H9 (cell line): ENCODE data around the gene CLK4. TPM values are rescaled to one million over a fixed set of nuclear protein-coding genes. Genes with fewer than 3 reads are reported as not detected.

Source experiments
- DNase-seq: peaks from one replicate; pipeline ENCODE4 v3.0.0-alpha.2; 2017
- H2AFZ ChIP-seq: one replicate; pipeline ENCODE4 v1.6.1; 2013; ENCODE audit warnings: mild to moderate bottlenecking, low read length, control low read depth, moderate library complexity
- H2AK5ac ChIP-seq: 2 replicates; pipeline ENCODE4 v1.6.1; 2013; ENCODE audit warnings: low read length, control low read depth, mixed read lengths; ENCODE audit not compliant: insufficient read length
- H2BK120ac ChIP-seq: one replicate; pipeline ENCODE4 v1.6.1; 2013; ENCODE audit warnings: low read depth, mild to moderate bottlenecking, low read length, control low read depth, inconsistent platforms; ENCODE audit not compliant: poor library complexity, severe bottlenecking
- H2BK12ac ChIP-seq: 2 replicates; pipeline ENCODE4 v1.6.1; 2013; ENCODE audit warnings: low read length, control low read depth, mixed read lengths, low read depth; ENCODE audit not compliant: insufficient read length
- H2BK15ac ChIP-seq: 2 replicates; pipeline ENCODE4 v1.6.1; 2013; ENCODE audit warnings: low read depth, low read length, control low read depth
- H2BK20ac ChIP-seq: one replicate; pipeline ENCODE4 v1.6.1; 2013; ENCODE audit warnings: low read depth, mild to moderate bottlenecking, low read length, control low read depth, inconsistent platforms; ENCODE audit not compliant: poor library complexity, severe bottlenecking
- H2BK5ac ChIP-seq: 2 replicates; pipeline ENCODE4 v1.6.1; 2013; ENCODE audit warnings: low read length, control low read depth, mixed read lengths; ENCODE audit not compliant: insufficient read length
- H3K14ac ChIP-seq: 2 replicates; pipeline ENCODE4 v1.6.1; 2013; ENCODE audit warnings: low read length, control low read depth; ENCODE audit not compliant: insufficient read depth
- H3K18ac ChIP-seq: 2 replicates; pipeline ENCODE4 v1.6.1; 2013; ENCODE audit warnings: low read depth, mild to moderate bottlenecking, mixed read lengths, low read length, control low read depth; ENCODE audit not compliant: insufficient read length
- H3K23ac ChIP-seq: 2 replicates; pipeline ENCODE4 v1.6.1; 2013; ENCODE audit warnings: low read length, control low read depth, mixed read lengths, low read depth; ENCODE audit not compliant: insufficient read length
- H3K23me2 ChIP-seq: 2 replicates; pipeline ENCODE4 v1.6.1; 2013; ENCODE audit warnings: low read depth, mild to moderate bottlenecking, mixed read lengths, low read length, control low read depth; ENCODE audit not compliant: insufficient read length, poor library complexity, severe bottlenecking
- H3K27ac ChIP-seq: 2 replicates; pipeline ENCODE4 v1.5.1; 2013; ENCODE audit warnings: low read length, control low read depth, mixed read lengths, low read depth; ENCODE audit not compliant: insufficient read length
- H3K27me3 ChIP-seq: 2 replicates; pipeline ENCODE4 v1.6.1; 2013; ENCODE audit warnings: low read length, control low read depth, inconsistent platforms; ENCODE audit not compliant: insufficient read depth
- H3K4ac ChIP-seq: 2 replicates; pipeline ENCODE4 v1.6.1; 2013; ENCODE audit warnings: low read depth, mild to moderate bottlenecking, control low read depth, inconsistent platforms, low read length, moderate library complexity
- H3K4me1 ChIP-seq: 2 replicates; pipeline ENCODE4 v1.6.1; 2013; ENCODE audit warnings: low read length, control low read depth, inconsistent platforms; ENCODE audit not compliant: insufficient read depth
- H3K4me2 ChIP-seq: 2 replicates; pipeline ENCODE4 v1.6.1; 2013; ENCODE audit warnings: low read length, control low read depth, mixed read lengths; ENCODE audit not compliant: insufficient read length, insufficient read depth
- H3K56ac ChIP-seq: 2 replicates; pipeline ENCODE4 v1.6.1; 2013; ENCODE audit warnings: low read depth, mild to moderate bottlenecking, mixed read lengths, low read length, control low read depth; ENCODE audit not compliant: insufficient read length
- H3K79me1 ChIP-seq: 2 replicates; pipeline ENCODE4 v1.6.1; 2013; ENCODE audit warnings: low read depth, mild to moderate bottlenecking, moderate library complexity, low read length, control low read depth, inconsistent platforms; ENCODE audit not compliant: insufficient read depth, poor library complexity, severe bottlenecking
- H3K79me2 ChIP-seq: 2 replicates; pipeline ENCODE4 v1.6.1; 2013; ENCODE audit warnings: low read length, control low read depth, inconsistent platforms; ENCODE audit not compliant: insufficient read depth
- H3K9ac ChIP-seq: 2 replicates; pipeline ENCODE4 v1.6.1; 2013; ENCODE audit warnings: low read length, control low read depth, mixed read lengths; ENCODE audit not compliant: insufficient read length; ENCODE audit errors: extremely low read depth
- H3K9me3 ChIP-seq: one replicate; pipeline ENCODE4 v1.6.1; 2013; ENCODE audit warnings: low read depth, low read length, inconsistent platforms; ENCODE audit not compliant: control insufficient read depth
- H3T11ph ChIP-seq: one replicate; pipeline ENCODE4 v1.6.1; 2013; ENCODE audit warnings: mild to moderate bottlenecking, low read length, control low read depth, inconsistent platforms
- H4K20me1 ChIP-seq: one replicate; pipeline ENCODE4 v1.6.1; 2013; ENCODE audit not compliant: control insufficient read depth, insufficient read length, insufficient read depth
- H4K5ac ChIP-seq: 2 replicates; pipeline ENCODE4 v1.6.1; 2013; ENCODE audit warnings: low read depth, mild to moderate bottlenecking, mixed read lengths, low read length, control low read depth; ENCODE audit not compliant: insufficient read length
- H4K8ac ChIP-seq: replicated peaks from 2 replicates; pipeline ENCODE4 v1.6.1; 2013; ENCODE audit warnings: low read length, control low read depth, mixed read lengths, low read depth; ENCODE audit not compliant: insufficient read length
- H4K91ac ChIP-seq: 2 replicates; pipeline ENCODE4 v1.6.1; 2013; ENCODE audit warnings: low read depth, mild to moderate bottlenecking, moderate library complexity, mixed read lengths, low read length, control low read depth; ENCODE audit not compliant: insufficient read length
- H3K27ac Mint-ChIP-seq, 3 experiments: 2 replicates in 2 of 3; 3 replicates in 1 of 3; pipeline ENCODE4 v1.8.0; 2020 to 2021; ENCODE audit warnings: mixed read lengths in 3 of 3, mild to moderate bottlenecking in 1 of 3, moderate library complexity in 1 of 3
- H3K27me3 Mint-ChIP-seq: 2 replicates; pipeline ENCODE4 v1.8.0; 2021; ENCODE audit warnings: low read depth, mild to moderate bottlenecking, moderate library complexity, mixed read lengths
- H3K36me3 Mint-ChIP-seq, 3 experiments: 2 replicates in 2 of 3; 3 replicates in 1 of 3; pipeline ENCODE4 v1.8.0; 2020 to 2021; ENCODE audit warnings: low read depth in 3 of 3, mixed read lengths in 3 of 3; ENCODE audit not compliant: insufficient read depth in 1 of 3
- H3K4me1 Mint-ChIP-seq, 2 experiments: 2 replicates each; pipeline ENCODE4 v1.8.0; 2020; ENCODE audit warnings: mixed read lengths in 2 of 2
- H3K4me3 Mint-ChIP-seq, 2 experiments: 2 replicates in 1 of 2; 3 replicates in 1 of 2; pipeline ENCODE4 v1.8.0; 2020 to 2021; ENCODE audit warnings: mild to moderate bottlenecking in 2 of 2, mixed read lengths in 2 of 2, moderate library complexity in 1 of 2
- H3K9me3 Mint-ChIP-seq, 2 experiments: 2 replicates in 1 of 2; 3 replicates in 1 of 2; pipeline ENCODE4 v1.8.0; 2020; ENCODE audit warnings: mild to moderate bottlenecking in 2 of 2, mixed read lengths in 2 of 2, moderate library complexity in 1 of 2
- WGBS: extraction: QIAGEN DNeasy Blood & Tissue Kit; methylation state at CpG from one replicate; pipeline ENCODE4 v1.1.7; 2013; ENCODE audit warnings: missing lambda C conversion rate, low lambda C conversion rate, mixed read lengths; ENCODE audit not compliant: insufficient read length; ENCODE audit errors: extremely low coverage; 5-methylcytosine and 5-hydroxymethylcytosine counted together
- total RNA-seq: library from RNA; stranded (reverse); gene quantifications from 2 replicates; pipeline ENCODE4 v1.2.1, GENCODE V29; 2021
- TF ChIP-seq, protein P1 (sequence below): fragments of 200-600 bp; sonication (generic); conservative IDR thresholded peaks from 3 replicates; pipeline ENCODE4 v1.8.0; 2021; ENCODE audit warnings: antibody characterized with exemption, mild to moderate bottlenecking

The CLK4 gene
- total RNA-seq, 1 experiment from 2014 or later, result 12.5 TPM

DNA sequence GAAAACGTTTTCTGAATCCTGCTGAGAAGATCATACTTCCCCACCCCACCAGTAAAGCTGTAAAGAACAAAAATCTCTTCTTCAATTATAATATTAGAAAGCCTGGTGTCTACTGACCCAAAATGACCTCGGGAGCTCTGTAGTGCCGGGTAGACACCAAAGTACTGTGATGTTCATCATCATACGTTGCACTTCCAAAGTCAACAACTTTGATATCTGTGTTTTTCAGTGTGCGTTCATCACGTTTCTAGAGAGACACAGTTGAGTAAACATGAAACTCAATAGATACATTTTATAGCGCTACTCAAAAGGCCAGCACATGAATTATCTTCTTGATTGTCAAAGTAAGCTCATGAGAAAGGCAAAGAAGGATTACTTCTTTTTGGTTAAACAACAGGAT lies 14.6 kb downstream of the CLK4 start:
- no peak overlapping the region for H2AFZ ChIP-seq
- Mint-ChIP-seq H3K4me3 (no peak overlapping the region), H3K4me1 (no peaks in the 10 kb centered on the region), H3K36me3 (peaks cover 42 to 72% (median 68%) of the 10 kb centered on the region in 3 experiments), H3K9me3 (no peaks in the 10 kb centered on the region), H3K27me3 (no peaks in the 10 kb centered on the region), H3K27ac (no peak overlapping the region)
- no peak overlapping the region for H3K14ac ChIP-seq
- H3K56ac ChIP-seq, result no peak overlapping the region
- no peaks in the 10 kb centered on the region for H3K27me3 ChIP-seq
- H4K20me1 ChIP-seq, result no peaks in the 10 kb centered on the region
- WGBS, result no CpG with 5 or more reads among the region's 7 CpGs
- H2AK5ac ChIP-seq, result no peak overlapping the region
- TF ChIP-seq, protein P1, sequence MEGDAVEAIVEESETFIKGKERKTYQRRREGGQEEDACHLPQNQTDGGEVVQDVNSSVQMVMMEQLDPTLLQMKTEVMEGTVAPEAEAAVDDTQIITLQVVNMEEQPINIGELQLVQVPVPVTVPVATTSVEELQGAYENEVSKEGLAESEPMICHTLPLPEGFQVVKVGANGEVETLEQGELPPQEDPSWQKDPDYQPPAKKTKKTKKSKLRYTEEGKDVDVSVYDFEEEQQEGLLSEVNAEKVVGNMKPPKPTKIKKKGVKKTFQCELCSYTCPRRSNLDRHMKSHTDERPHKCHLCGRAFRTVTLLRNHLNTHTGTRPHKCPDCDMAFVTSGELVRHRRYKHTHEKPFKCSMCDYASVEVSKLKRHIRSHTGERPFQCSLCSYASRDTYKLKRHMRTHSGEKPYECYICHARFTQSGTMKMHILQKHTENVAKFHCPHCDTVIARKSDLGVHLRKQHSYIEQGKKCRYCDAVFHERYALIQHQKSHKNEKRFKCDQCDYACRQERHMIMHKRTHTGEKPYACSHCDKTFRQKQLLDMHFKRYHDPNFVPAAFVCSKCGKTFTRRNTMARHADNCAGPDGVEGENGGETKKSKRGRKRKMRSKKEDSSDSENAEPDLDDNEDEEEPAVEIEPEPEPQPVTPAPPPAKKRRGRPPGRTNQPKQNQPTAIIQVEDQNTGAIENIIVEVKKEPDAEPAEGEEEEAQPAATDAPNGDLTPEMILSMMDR, result no peak
- DNase-seq, result no peak
- no peak overlapping the region for H3K23ac ChIP-seq
- no peak overlapping the region for H2BK12ac ChIP-seq
- no peaks in the 10 kb centered on the region for H3K79me1 ChIP-seq
- no peak overlapping the region for H3K4ac ChIP-seq
- H4K91ac ChIP-seq, result no peak overlapping the region
- H3K9ac ChIP-seq, result no peak overlapping the region
- no peak overlapping the region for H2BK15ac ChIP-seq
- no peak overlapping the region for H3T11ph ChIP-seq
- no peak overlapping the region for H2BK20ac ChIP-seq
- no peaks in the 10 kb centered on the region for H3K79me2 ChIP-seq
- H2BK120ac ChIP-seq, result no peak overlapping the region
- no peak overlapping the region for H3K27ac ChIP-seq
- H2BK5ac ChIP-seq, result no peak overlapping the region
- no peak overlapping the region for H4K8ac ChIP-seq
- no peak overlapping the region for H3K18ac ChIP-seq
- no peaks in the 10 kb centered on the region for H3K4me1 ChIP-seq
- no peak overlapping the region for H4K5ac ChIP-seq
- no peak overlapping the region for H3K4me2 ChIP-seq
- H3K9me3 ChIP-seq, result no peaks in the 10 kb centered on the region
- no peaks in the 10 kb centered on the region for H3K23me2 ChIP-seq
